Glomerular visceral epithelial cell (primary cell): ENCODE results near the gene PNMT.
"Not testable (repeated sequence)": the region's sequence is repeated elsewhere in the genome, so short reads cannot be mapped to it uniquely, and the experiment has no call there.

ENCODE experiments used
- DNase-seq: peaks from one replicate; pipeline ENCODE4 v3.0.0-alpha.2; 2016; ENCODE audit errors: extremely low spot score

The PNMT gene

GRCh38 chr17:39709319-39709997, 41.2 kb downstream of the PNMT start:
- no peak for DNase-seq

DNA sequence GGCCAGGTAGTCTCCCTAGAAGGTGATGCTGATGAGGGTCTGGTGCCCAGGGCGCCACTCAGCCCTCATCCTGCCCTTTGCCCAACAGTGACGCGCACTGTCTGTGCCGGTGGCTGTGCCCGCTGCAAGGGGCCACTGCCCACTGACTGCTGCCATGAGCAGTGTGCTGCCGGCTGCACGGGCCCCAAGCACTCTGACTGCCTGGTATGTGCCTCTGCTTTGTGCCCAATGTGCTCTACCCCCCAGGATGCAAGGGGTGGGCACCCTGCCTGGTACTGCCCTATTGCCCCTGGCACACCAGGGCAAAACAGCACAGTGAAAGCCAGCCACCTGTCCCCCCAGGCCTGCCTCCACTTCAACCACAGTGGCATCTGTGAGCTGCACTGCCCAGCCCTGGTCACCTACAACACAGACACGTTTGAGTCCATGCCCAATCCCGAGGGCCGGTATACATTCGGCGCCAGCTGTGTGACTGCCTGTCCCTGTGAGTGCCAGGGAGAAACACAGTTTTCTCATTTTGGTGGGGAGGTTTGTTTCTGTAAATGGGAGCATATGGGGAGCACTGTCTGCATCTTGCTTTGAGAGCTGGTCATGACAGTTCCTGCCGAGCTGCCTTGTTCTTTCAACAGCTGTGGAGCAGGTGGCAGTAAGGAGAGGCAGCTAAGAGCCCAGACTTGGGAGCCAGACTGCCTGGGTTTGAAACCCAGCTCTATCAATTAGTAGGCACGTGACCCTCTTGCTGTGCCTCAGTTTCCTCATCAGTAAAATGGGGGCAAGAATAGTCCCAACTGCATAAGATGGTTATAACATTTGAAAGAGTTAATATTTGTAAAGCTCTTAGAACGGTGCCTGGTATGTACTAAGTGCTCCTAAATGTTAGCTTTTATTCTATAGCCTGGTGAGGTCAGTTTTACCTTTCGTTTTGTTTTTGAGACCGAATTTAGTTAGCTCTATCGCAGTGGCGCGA, 42.0 kb downstream of the PNMT start:
- no peak for DNase-seq

DNA sequence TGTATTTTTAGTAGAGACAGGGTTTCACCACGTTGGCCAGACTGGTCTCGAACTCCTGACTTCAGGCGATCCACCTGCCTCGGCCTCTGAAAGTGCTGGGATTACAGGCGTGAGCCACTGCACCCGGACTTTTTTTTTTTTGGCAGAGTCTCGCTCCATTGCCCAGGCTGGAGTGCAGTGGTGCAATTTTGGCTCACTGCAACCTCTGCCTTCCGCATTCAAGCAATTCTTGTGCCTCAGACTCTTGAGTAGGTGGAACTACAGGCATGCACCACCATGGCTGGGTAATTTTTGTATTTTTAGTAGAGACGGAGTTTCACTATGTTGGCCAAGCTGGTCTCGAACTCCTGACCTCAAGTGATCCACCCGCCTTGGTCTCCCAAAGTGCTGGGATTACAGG, 42.8 kb downstream of the PNMT start:
- not testable (repeated sequence) for DNase-seq

DNA sequence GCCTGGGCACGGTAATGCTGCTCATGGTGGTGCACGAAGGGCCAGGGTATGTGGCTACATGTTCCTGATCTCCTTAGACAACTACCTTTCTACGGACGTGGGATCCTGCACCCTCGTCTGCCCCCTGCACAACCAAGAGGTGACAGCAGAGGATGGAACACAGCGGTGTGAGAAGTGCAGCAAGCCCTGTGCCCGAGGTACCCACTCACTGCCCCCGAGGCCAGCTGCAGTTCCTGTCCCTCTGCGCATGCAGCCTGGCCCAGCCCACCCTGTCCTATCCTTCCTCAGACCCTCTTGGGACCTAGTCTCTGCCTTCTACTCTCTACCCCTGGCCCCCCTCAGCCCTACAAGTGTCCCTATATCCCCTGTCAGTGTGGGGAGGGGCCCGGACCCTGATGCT, 43.6 kb downstream of the PNMT start:
- DNase-seq, result no peak

DNA sequence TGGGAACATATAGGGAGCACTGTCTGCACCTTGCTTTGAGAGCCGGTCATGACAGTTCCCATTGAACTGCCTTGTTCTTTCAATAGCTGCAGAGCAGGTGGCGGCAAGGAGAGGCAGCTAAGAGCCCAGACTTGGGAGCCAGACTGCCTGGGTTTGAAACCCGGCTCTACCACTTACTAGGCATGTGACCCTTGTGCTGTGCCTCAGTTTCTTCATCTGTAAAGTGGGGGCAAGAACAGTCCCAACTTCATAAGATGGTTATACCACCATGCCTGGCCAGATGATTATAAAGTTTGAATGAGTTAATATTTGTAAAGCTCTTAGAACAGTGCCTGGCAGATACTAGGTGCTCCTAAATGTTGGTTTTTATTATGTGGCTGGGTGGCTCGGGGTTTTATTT, 46.0 kb downstream of the PNMT start:
- DNase-seq, result no peak

DNA sequence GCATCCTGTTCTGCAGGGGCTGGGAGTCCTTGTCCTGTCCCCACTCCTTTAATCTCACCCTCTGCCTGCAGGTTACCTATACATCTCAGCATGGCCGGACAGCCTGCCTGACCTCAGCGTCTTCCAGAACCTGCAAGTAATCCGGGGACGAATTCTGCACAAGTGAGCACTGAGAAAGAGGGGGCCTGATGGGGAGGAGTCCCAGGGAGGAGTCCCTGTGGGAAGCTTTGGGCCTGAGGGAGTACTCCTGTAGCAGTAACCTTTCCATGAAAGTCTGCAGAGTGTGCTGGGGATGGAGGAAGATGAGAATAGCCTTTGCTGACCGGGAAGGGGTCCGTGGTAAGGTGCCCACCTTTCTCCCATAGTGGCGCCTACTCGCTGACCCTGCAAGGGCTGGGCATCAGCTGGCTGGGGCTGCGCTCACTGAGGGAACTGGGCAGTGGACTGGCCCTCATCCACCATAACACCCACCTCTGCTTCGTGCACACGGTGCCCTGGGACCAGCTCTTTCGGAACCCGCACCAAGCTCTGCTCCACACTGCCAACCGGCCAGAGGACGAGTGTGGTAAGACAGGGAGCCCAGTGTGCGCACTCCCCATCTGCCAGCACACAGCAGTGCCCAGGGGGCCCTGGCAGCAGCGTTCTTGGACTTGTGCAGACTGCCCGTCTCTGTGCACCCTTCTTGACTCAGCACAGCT, 47.3 kb downstream of the PNMT start:
- DNase-seq, result no peak

- no peak for DNase-seq
These were observed 48.0 kb downstream of the PNMT start for GRCh38 chr17:39716073-39716818.

DNA sequence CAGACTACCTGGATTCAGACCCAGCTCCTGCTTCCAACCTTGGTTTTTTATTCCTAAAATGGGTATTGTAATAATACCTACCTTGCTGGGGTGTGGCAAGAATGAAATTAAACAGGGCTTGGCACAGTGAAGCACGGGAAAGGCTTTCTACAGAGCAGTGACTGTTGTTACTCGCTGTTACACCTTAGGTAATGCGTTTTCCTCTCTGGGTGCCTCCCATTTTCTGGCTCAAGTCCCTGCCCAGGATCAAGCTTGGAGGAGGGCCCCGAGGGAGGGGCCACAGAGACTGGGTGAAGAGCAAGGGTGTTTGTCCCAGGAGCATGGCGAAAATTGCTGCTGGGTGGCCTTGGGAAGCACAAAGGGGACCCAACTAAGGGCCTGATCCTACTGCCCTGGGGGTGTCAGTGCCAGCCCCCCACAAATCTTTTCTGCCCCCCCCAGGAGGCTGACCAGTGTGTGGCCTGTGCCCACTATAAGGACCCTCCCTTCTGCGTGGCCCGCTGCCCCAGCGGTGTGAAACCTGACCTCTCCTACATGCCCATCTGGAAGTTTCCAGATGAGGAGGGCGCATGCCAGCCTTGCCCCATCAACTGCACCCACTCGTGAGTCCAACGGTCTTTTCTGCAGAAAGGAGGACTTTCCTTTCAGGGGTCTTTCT, 48.8 kb downstream of the PNMT start:
- DNase-seq, result no peak

- DNase-seq, result no peak
These were observed 49.4 kb downstream of the PNMT start for GRCh38 chr17:39717660-39718059.

DNA sequence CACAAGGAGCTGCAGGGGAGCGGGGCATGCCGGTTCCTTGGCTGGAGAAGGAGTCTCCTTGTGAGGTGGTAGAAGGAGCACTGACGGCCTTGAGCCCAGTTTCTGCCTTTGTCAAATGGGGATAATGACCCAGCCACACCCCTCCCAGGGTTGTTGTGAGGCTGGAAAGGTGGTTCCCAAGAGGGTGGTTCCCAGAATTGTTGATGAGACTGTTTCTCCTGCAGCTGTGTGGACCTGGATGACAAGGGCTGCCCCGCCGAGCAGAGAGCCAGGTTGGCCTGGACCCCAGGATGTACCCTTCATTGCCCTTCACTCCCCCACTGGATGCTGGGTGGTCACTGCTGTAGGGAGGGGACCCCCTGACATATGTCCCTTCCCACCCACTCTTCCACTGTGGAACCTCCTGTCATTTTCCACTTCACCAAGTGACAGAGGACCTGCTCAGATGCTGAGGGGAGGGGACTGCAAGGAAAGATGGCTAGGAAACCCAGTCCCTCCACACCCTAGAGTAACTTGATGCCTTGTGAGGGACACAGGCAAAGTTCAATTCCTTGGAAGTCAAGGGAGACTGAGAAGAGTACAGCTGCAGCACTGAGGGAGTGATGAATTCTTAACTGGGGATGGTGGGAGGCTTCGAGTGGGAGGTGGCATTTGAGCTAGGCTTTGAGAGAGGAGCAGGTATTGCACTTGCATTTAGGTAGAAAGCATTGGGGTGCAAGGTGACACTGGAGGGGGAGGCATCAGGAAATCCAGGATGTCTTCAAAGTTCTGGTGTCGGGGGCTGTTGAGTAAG, 51.5 kb downstream of the PNMT start:
- DNase-seq, result no peak
